HG03159 (cell line): ENCODE measurements around the gene SPIRE2.
"Not testable (repeated sequence)": the region's sequence is repeated elsewhere in the genome, so short reads cannot be mapped to it uniquely, and the experiment has no call there.

Experiments
- ATAC-seq: cut with Tn5 transposase; IDR thresholded peaks from one replicate; pipeline ENCODE4 v1.9.1; 2021; ENCODE audit warnings: mild to moderate bottlenecking, moderate library complexity; ENCODE audit not compliant: unreplicated experiment

Gene SPIRE2, protein sequence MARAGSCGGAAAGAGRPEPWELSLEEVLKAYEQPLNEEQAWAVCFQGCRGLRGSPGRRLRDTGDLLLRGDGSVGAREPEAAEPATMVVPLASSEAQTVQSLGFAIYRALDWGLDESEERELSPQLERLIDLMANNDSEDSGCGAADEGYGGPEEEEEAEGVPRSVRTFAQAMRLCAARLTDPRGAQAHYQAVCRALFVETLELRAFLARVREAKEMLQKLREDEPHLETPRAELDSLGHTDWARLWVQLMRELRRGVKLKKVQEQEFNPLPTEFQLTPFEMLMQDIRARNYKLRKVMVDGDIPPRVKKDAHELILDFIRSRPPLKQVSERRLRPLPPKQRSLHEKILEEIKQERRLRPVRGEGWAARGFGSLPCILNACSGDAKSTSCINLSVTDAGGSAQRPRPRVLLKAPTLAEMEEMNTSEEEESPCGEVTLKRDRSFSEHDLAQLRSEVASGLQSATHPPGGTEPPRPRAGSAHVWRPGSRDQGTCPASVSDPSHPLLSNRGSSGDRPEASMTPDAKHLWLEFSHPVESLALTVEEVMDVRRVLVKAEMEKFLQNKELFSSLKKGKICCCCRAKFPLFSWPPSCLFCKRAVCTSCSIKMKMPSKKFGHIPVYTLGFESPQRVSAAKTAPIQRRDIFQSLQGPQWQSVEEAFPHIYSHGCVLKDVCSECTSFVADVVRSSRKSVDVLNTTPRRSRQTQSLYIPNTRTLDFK

DNA sequence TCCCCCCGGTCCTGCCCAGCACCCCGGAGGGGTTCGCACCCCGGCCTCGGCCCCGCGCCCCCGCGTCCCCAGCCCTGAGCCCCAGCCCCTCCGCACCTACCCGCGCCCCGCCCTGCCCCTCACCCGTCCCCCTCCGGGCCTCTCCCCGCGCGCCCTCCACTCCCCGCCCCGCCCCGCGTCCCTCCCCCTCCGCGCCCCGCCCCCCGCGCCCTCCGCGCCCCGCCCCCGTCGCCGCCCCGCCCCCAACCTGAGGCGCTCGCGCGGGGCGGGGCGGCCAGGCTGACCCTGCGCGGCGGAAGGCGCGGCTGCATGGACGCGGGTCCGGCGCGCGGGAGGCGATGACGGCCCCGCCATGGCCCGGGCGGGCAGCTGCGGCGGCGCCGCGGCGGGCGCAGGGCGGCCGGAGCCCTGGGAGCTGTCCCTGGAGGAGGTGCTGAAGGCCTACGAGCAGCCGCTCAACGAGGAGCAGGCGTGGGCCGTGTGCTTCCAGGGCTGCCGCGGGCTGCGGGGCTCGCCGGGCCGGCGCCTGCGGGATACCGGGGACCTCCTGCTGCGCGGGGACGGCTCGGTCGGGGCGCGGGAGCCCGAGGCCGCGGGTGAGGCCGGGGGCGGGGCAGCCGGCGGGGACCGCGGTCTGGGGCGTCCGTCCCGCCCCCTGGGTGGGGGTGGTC lies at the start of gene SPIRE2:
Gene SPIRE2 (plus strand): TSS at position 277 of the 671 bp plus-strand sequence. CDS start 76 bp downstream, at position 353.
- no peak for ATAC-seq

DNA sequence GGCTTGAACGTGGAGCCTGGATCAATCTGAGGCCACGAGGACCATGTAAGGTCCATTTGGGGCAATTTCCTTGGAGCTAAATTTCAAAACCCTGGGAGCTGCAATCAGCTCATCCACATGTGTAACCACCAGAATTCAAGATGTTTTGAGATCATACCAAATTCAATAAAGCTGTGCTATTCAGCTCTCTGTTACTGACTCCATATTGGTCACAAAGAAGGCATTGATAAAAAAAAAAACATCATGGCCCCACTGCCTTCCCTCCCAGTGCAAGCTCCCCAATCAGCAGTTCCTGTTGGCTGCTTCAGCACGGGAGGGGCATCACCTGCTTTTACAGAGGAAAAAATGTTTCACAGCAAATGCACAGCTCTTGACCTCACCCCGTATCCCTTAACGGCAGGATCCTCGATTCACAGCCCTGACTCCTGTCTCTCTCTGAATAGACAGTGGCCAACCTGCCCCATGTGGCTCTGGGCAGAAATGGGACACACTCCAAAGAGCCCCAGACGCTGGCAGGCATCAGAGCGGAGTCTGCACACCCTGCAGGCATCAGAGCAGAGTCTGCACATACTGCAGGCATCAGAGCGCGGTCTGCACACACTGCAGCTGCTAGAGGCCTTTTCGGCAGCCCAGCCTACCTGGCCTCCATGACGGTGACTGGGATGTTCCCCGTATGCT lies 48.9 kb upstream of the SPIRE2 start:
- no peak for ATAC-seq

DNA sequence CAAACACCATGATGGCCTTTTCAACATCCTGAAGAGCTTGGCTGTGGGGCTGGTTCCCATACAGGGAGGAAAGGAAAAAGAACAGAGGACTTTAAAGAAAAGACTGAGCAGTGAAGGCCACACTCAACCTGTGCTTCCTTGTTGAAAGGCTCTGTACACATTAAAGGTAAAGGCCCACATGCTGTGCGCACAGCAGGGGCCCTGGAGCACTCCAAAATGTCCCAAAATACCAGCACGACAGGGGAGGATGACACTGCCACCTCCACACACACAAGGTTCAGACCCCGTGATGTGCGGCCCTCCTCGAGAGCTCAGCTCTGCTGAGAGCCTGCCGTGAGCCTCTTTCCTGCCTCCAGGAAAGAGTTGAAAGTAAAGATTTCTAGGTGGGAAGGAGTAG lies 48.4 kb upstream of the SPIRE2 start:
- no peak for ATAC-seq

DNA sequence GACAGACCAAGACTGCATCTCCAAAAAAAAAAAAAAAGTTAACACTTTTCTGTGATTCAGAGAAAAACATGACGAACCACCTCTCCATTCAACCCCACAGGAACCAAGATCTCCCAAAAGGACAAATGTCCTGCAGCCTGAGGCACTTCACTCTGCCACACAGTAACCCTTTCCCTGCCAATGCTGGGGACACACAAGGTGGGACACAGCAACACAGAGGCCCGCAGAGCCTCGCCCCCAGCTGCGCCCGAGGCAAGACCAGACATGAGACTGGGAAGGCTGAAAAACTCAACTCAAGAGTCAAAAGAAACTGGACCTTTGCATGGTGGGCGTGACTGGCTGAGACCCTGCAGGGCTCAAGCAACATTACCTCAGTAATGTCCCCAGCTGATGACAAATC lies 45.8 kb upstream of the SPIRE2 start:
- no peak for ATAC-seq

DNA sequence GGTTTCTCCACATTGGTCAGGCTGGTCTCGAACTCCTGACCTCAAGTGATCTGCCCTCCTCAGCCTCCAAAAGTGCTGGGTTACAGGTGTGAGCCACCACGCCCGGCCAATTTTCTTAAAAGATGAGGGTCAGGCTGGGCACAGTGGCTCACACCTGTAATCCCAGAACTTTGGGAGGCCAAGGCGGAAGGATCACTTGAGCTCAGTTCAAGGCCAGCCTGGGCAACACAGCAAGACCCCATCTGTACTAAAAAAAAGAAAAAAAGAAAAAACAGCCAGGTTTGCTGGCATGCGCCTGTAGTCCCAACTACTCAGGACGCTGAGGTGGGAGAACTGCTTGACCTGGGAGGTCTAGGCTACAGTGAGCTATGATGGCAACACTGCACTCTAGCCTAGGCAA lies 44.3 kb upstream of the SPIRE2 start:
- not testable (repeated sequence) for ATAC-seq

DNA sequence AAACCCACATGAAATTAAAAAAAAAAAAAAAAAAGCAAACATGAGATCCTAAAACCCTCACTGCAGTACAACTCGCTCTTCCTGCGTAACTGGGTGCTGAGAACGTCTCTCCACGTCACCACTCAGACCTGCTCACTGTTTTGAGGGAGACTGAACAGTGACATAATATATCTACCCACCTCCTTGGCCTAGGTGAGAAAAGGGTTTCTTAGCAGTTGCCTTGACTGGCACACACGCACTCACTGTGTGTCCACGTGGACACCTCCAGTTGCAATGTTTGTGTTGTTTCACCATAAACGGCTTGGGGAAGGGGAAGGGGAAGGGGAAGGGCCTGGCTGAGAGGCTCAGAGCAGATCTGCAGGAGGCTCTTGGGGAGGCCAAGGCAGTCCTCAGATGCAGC lies 43.9 kb upstream of the SPIRE2 start:
- ATAC-seq: no peak

DNA sequence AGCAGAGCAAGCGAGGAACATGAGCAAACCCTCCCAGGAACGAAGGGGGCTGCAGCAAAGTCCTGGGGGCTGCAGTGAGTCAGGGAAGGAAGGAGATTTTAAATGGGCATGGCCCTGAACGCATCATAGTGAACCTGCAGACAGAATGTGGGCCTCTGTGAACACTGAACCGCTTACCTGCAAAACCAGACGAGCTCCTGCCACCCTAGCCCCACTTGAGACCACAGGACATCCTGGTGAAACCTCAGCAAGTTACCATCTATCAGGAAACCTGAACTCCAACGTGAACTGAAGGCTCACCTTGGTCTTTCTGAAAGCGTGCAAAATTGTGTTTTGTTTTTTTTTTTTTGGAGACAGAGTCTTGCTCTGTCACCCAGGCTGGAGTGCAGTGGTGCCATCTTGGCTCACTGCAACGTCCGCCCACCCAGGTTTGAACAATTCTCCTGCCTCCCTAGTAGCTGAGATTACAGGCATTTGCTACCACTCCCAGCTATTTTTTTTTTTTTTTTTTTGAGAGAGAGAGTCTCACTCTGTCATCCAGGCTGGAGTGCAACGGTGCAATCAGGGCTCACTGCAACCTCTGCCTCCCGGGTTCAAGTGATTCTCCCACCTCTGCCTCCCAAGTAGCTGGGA lies 42.6 kb upstream of the SPIRE2 start:
- no peak for ATAC-seq

DNA sequence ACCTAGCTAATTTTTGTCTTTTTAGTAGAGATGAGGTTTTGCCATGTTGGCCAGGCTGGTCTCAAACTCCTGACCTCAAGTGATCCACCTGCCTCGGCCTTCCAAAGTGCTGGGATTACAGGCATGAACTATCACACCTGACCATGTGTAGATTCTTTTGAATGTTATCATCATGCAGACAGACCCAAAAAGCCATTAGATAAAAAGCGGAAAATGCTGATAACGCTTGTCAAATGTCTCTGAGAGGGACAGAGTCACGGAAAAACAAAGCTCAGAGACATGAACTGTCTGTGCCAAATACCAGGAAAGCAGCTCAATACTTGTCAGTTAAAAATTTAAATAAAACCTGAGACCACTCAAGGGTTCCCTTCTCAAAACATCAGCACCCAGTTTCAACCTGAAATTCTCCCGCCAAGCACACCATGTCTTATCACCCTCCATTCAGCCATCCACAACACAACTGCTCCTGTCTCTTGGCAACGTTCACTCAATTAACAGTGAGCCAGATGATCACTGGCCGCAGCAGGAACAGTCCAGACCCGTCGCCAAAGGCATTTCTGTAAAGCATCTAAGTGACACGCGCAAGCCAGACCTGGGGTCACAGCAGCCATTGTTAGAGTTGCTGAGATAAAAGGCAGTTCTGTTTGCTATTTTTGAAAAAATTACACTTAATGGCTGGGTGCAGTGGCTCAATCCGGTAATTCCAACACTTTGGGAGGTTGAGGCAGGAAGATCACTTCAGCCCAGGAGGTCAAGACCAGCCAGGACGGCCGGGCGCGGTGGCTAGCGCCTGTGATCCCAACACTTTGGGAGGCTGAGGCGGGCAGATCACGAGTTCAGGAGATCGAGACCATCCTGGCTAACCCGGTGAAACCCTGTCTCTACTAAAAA lies 41.6 kb upstream of the SPIRE2 start:
- ATAC-seq: no peak

DNA sequence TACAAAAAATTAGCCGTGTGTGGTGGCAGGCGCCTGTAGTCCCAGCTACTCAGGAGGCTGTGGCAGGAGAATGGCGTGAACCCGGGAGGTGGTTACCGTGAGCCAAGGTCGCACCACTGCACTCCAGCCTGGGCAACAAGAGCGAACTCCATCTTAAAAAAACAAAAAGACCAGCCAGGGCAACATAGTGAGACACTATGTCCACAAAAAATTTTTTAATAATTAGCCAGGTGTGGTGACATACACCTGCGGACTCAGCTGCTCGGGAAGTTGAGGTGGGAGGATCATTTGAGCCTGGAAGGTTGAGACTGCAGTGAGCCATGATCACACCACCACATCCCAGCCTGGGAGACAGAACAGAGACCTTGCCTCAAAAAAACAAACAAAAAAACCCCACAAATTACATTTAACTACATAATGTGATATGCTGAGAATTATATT lies 40.9 kb upstream of the SPIRE2 start:
- ATAC-seq: no peak

DNA sequence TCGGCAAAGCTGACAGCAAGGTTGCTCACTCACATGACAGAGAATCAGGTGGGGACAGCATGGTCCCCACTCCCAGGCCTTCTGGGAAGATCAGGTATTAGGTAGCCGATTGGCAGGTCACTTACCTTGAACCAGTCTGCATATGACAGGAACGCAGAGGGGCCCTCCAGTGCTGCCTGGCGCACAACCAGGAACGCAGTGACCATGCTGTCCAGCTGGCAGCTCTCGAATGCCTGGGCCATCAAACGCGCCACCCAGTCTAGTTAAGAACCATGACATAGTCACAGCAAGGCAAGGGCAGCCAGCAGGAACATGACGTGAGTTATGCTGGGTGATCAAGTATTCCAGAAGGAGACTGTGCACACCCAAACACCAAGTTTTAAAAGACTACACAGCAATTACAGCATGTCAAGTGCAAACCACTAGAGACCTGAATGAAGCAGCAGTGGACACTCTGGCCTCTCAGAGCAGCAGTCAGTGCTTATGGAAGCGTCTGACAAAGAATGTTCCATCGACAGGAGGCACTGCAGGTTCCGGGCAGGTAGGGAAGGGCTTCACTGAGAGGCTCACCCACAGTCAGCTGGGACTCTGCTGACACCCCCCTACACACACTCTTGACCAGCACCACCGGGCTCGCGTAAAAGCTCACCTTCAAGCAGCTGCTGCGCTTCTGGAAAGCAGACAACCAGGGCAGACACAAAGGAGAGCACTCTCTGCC lies 36.8 kb upstream of the SPIRE2 start:
- no peak for ATAC-seq

DNA sequence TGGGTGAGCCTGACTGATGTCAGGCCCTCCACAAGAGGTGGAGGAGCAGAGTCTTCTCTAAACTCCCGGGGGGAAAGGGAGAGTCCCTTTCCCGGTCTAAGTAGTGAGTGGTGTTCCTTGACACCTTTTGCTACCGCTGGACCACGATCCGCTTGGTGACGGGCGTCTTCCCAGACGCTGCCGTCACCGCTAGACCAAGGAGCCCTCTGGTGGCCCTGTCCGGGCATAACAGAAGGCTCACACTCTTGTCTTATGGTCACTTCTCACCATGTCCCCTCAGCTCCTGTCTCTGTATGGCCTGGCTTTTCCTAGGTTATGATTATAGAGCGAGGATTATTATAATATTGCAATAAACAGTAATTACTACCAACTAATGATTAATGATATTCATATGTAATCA lies 35.2 kb upstream of the SPIRE2 start:
- ATAC-seq: not testable (repeated sequence)

DNA sequence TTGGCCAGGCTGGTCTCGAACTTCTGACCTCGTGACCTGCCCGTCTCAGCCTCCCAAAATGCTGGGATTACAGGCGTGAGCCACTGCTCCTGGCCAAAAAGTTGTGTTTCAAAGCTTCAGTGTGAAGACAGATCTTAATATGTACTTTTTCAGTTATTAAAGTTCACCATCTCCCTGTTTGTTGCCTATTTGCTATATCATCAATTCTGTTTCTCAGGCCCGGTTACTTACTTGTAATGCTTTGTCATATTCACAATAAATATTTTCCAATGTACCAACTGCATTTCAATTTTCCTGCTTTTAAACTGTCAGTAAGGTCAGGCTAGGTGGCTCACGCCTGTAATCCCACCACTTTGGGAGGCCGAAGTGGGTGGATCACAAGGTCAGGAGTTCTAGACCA lies 34.3 kb upstream of the SPIRE2 start:
- no peak for ATAC-seq

DNA sequence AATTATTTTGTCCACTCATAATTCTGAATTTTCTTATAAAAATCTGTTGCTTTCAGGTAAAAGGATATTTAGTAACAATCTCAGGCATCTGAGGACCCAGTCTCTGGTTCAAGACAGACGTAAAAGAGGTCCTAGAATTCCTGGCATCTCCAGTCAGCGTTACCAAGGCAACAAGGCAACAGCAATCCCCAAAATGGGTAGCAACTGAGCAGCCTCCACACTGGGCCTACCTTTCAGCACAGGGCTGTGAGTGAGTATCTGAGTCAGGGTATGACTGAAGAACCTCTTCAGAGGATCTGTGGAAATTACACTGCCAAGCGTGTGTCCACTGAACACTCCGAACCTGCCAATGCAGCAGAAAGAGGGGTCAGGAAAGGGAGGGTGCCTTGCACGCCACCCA lies 32.6 kb upstream of the SPIRE2 start:
- ATAC-seq: no peak

DNA sequence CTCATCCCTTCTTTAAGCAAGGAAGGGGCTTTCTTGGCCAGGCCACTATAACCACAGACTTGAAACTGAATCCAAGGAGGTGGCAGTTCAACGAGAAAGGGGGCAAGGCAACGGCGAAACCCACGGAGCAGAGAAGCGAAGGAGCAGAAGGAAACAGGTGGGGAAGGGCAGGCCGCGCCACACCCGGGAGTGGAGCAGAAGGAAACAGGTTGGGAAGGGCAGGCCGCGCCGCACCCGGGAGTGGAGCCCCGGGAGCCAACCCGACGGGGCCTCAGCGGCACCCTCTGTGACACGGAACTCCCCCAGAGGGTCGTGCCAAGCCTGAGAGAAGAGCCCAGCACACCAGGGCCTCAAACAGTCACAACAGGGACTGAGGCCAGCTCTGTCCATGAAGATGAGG lies 32.2 kb upstream of the SPIRE2 start:
- no peak for ATAC-seq

DNA sequence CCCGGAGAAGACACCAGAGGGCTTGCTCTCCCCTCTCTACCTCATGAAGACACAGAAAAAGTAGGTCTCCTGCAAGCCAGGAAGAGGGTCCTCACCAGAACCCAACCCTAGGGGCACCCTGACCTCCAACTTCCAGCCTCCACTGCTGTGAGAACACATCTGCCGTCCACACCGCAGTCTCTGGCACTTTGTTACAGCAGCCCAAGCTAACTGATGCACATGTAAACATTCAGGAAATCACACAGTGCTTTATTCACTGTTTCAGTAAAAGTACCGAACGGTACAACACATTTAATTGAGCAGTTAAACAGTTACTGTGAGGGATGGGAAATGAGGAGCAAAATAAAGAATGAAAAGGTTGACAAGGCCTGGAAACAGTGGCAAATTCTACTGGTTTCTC lies 30.1 kb upstream of the SPIRE2 start:
- ATAC-seq: no peak

DNA sequence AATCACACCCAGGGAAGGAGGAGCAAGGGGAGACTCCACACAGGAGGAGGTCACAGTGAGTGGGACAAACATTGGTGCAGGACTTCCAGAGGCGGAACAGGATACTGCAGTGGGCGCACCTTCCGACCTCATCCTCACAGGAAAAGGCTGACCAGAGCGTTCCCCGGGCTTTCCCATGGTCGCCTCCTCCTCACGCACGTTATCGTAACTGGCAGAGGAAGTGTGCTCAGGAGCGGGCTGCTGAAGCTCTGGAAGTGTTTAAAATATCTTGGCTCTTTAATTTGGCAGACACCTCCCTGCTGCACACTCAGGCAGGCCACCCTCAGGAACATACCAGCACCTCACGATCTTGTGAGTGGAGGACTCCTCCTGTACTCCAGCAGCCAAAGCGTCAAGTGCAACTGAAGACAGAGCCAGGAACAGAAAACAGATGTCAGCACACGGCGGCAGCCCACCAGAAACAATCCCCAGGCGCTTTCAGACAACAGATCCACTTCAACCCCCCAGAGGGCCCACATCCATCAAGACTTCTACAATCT lies 29.4 kb upstream of the SPIRE2 start:
- ATAC-seq: no peak

DNA sequence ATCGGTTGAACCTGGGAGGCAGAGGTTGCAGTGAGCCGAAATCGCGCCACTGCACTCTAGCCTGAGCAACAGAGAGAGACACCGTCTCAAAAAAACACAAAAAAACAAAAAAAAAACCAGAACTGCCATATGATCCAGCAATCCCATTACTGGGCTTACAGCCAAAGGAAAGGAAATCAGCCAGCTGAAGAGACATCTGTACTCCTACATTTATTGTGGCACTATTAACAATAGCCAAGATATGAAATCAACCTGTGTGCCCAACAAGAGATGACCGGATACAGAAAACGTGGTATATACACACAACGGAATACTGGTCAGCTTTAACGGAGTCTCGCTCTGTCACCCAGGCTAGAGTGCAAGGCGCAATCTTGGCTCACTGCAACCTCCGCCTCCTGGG lies 26.5 kb upstream of the SPIRE2 start:
- ATAC-seq: no peak

DNA sequence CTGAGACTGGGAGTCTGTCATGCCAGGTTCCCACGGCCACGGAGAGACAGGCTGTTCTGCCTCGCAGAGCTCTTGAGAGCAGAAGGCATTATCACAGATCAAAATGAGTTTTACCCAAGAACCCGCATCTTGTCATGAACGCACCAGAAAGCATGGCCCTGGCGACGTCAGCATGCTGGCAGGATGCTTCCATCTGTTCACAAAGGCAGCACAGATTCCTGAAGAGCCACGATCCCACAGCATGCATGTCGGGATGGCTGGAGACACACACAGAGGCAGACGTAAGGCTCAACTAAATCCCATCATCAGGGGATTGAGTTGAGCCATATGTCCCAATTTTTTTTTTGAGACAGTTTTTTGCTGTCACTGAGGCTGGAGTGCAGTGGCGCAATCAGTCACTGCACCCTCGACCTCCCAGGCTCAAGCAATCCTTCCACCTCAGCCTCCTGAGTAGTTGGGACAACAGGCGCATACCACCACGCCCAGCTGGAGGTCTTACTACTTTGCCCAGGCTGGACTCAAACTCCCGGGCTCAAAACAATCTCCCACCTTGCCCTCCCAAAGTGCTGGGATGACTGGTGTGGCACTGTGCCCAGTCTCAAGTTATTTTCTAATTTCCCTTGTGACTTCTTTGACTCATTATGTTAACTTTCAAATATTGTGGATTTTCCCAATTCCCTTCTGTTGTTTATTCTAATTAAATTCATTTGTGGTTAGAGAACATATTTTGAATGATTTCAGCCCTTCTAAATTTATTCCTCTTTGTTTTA lies 23.0 kb upstream of the SPIRE2 start:
- no peak for ATAC-seq
